Lower lobe of right lung (tissue), 2 donors: ENCODE data around the gene HDGF. TPM values are rescaled to one million over a fixed set of nuclear protein-coding genes. Genes with fewer than 3 reads are reported as not detected.

ENCODE experiments used
- ATAC-seq, 2 donors: fragments of 200-7000 bp; cut with Tn5 transposase; one replicate each; pipeline ENCODE4 v1.9.1; 2020 to 2022; ENCODE audit warnings: mild to moderate bottlenecking in 2 of 2, moderate library complexity in 2 of 2
- DNase-seq: peaks from one replicate; pipeline ENCODE4 v3.0.0-alpha.2; 2020
- H3K27ac ChIP-seq: fragments of 200-600 bp; one replicate; pipeline ENCODE4 v1.8.0; 2022
- H3K27me3 ChIP-seq: fragments of 200-600 bp; one replicate; pipeline ENCODE4 v1.8.0; 2022; ENCODE audit warnings: low read depth
- H3K36me3 ChIP-seq: fragments of 200-600 bp; one replicate; pipeline ENCODE4 v1.8.0; 2022; ENCODE audit warnings: mild to moderate bottlenecking
- H3K4me1 ChIP-seq: fragments of 200-600 bp; one replicate; pipeline ENCODE4 v1.8.0; 2022
- H3K4me3 ChIP-seq: fragments of 200-600 bp; one replicate; pipeline ENCODE4 v1.8.0; 2022; ENCODE audit warnings: mild to moderate bottlenecking
- H3K9me3 ChIP-seq: fragments of 200-600 bp; one replicate; pipeline ENCODE4 v1.8.0; 2022
- intact Hi-C: fragments of 100-400 bp; cut with DNase I; formaldehyde crosslinking; loops from one replicate; pipeline ENCODE4 v1.11.0; 2022
- total RNA-seq: library from RNA; stranded (reverse); fragmentation: NEBNext Ultra II Directional; extraction: Animal tissue kit (Norgen Biotek cat#: 25700); gene quantifications from one replicate; pipeline ENCODE4 v1.2.1, GENCODE V29; 2021
- TF ChIP-seq, protein P1 (sequence below): fragments of 200-600 bp; IDR thresholded peaks from one replicate; pipeline ENCODE4 v1.8.0; 2022; ENCODE audit warnings: antibody characterized with exemption, mild to moderate bottlenecking
- donor health status: DM: no; HTN: yes; CAD: no; lungs with severe emphysema.

Gene HDGF
- total RNA-seq, 1 donor from 2014 or later: 146 TPM

DNA sequence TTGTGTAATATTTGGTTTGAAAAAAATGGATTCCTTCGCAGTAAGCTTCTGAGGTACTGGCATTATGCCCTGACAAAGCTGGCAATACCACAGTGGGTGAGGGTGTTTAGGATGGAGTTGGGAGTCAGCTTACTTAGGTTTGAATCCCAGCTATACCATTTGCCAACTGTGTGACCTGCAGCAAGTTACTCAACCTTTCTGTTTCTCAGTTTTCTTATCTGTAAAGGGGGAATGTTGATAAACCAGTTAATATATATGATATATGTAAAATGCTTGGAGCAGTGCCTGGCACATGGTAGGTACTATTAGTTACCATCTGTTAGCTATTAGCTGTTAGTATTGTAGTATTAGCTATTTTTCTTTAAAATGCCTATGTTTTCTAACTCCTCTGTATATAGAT, 4.9 kb upstream of the HDGF start:
- H3K4me3 ChIP-seq: no peak overlapping the region
- TF ChIP-seq, protein P1, sequence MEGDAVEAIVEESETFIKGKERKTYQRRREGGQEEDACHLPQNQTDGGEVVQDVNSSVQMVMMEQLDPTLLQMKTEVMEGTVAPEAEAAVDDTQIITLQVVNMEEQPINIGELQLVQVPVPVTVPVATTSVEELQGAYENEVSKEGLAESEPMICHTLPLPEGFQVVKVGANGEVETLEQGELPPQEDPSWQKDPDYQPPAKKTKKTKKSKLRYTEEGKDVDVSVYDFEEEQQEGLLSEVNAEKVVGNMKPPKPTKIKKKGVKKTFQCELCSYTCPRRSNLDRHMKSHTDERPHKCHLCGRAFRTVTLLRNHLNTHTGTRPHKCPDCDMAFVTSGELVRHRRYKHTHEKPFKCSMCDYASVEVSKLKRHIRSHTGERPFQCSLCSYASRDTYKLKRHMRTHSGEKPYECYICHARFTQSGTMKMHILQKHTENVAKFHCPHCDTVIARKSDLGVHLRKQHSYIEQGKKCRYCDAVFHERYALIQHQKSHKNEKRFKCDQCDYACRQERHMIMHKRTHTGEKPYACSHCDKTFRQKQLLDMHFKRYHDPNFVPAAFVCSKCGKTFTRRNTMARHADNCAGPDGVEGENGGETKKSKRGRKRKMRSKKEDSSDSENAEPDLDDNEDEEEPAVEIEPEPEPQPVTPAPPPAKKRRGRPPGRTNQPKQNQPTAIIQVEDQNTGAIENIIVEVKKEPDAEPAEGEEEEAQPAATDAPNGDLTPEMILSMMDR: no peak
- peaks cover 11% of the 10 kb centered on the region for H3K4me1 ChIP-seq
- H3K9me3 ChIP-seq: no peaks in the 10 kb centered on the region
- DNase-seq (no peak), ATAC-seq (no peak)
- peaks cover 3% of the 10 kb centered on the region for H3K36me3 ChIP-seq
- intact Hi-C loops: no loop called here
- H3K27ac ChIP-seq: no peak overlapping the region
- H3K27me3 ChIP-seq: no peaks in the 10 kb centered on the region

DNA sequence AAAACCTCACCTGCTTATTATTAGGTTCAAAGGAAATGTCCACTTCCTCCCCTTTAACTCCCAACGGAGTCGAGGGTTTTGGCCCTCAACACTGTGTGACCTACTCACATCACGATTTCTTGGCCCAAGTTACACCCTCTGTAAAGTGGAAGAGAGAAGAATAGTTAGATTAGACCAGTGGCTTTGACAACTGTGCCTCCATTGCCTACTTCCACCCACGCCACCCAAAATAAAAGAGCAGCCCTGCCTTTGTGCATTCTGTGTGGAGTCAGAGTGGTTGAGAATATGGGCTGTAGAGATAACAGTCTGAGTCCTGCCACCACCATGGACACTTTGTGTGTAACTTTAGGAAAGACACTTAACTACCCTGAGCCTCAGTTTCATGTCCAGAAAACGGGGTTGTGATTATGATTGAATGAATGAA, 4.1 kb upstream of the HDGF start:
- no peak for ATAC-seq
- no peak for DNase-seq
- H3K27ac ChIP-seq: no peak overlapping the region
- H3K9me3 ChIP-seq: no peaks in the 10 kb centered on the region
- H3K27me3 ChIP-seq: no peaks in the 10 kb centered on the region
- peaks cover 11% of the 10 kb centered on the region for H3K4me1 ChIP-seq
- TF ChIP-seq, protein P1: no peak
- intact Hi-C loops: no loop called here
- peaks cover 3% of the 10 kb centered on the region for H3K36me3 ChIP-seq
- H3K4me3 ChIP-seq: no peak overlapping the region

DNA sequence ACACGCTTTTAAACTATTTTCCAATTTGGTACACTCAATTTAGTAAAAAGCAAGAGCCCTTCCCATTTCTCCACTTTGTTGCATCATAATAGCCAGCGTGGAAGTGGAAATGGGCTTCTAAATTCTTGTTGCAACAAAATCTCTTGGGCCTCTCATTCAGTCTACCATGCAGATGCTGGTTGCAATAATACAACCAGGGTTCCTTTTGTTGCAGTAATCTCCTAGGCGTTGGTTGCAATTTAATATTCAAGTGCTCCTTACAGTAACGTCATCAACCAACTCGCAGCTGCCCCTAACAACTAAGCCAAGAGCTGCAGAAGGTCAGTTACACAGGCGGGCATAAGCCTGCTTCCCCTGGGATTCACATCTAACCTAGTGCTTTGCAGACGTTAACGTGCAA, 2.7 kb upstream of the HDGF start:
- intact Hi-C loops: no loop called here
- Histone ChIP-seq H3K36me3 (peaks cover 3% of the 10 kb centered on the region), H3K9me3 (no peaks in the 10 kb centered on the region), H3K27me3 (no peaks in the 10 kb centered on the region), H3K27ac (no peak overlapping the region), H3K4me3 (no peak overlapping the region), H3K4me1 (peaks cover 22% of the 10 kb centered on the region)
- ATAC-seq (no peak), DNase-seq (no peak)
- TF ChIP-seq, protein P1: no peak

DNA sequence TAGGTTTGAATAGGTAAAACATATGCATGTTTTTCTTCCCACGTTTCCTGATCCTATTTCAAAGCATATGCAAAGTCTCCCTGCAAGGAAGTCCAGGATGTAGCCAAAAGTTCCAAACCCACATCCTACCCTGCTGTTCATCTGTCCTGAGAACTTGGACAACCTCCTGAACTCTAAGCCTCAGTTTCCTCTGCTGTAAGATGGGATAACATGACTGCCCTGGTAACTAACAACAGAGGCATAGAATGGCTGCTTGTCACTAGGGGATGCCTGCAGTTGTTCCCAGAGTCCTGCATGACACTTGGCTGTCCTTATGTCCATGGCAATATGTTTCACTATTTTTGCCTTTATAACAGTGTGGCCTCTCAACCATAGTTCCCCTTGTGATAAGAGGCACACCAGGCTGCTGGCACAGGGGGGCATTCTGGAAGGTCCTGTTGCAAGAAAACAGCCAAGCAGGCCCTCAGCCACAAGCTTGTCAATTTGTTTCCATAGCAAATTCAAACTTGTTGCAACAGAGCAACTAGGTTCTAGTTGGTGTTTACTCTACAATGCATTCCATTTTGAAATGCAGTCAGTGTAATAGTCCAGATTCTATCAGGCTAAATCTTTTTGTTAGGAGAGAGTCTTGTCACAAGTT, 1.5 kb upstream of the HDGF start:
- peak overlapping the region; percentile 99 for H3K27ac ChIP-seq
- DNase-seq (peak; percentile 44), ATAC-seq (no peak)
- no peaks in the 10 kb centered on the region for H3K9me3 ChIP-seq
- H3K27me3 ChIP-seq: no peaks in the 10 kb centered on the region
- H3K4me1 ChIP-seq: peaks cover 35% of the 10 kb centered on the region
- H3K4me3 ChIP-seq: peak overlapping the region; percentile 95
- peaks cover 3% of the 10 kb centered on the region for H3K36me3 ChIP-seq
- TF ChIP-seq, protein P1: no peak
- intact Hi-C loops: no loop called here

DNA sequence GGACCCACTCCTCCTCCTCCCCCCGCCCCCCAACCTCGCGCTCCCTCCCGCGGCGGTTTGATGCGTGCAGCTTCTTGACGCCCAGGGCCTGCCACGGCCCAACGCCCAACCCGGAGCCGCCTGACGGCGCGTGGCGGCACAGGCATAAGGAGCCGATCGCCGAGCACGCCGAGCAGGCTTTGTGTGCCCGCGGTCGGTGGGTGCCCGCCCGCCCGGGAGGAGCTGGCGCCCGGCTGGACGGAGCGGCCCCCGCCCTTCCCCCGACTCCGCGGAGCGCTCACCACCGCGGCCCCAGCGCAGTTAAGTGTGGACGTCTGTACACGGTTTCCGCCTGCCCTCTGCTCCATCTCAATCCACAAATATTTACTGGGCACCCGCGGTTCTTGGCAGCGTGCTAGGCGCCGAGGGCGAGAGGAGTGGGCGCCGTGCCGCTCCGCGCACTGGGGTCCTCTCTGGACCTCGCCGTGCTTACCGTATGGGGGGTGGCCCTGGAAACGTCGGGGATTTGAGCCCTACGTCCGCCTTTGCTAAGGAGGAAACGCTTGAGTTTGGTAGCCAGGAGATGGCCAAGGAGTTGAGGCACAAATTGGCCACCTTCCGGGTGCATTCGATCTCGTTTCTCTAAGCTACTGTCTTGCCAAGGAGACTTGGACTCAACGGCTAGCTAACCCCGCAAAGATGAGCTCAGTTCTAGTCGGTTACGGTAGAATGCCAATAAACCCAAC, 444 bp upstream of the HDGF start:
- DNase-seq (peak; percentile 98), ATAC-seq (peak; percentile 82 to 92)
- H3K27me3 ChIP-seq: no peaks in the 10 kb centered on the region
- intact Hi-C loops: no loop called here
- H3K36me3 ChIP-seq: peaks cover 3% of the 10 kb centered on the region
- peaks cover 42% of the 10 kb centered on the region for H3K4me1 ChIP-seq
- TF ChIP-seq, protein P1: no peak
- H3K9me3 ChIP-seq: no peaks in the 10 kb centered on the region
- H3K27ac ChIP-seq: peak overlapping the region; percentile 99
- H3K4me3 ChIP-seq: peak overlapping the region; percentile 95
